OCI-LY1 (cell line): ENCODE measurements around the gene ZHX3.
"Not testable (repeated sequence)": the region's sequence is repeated elsewhere in the genome, so short reads cannot be mapped to it uniquely, and the experiment has no call there.

Experiments used
- H2AFZ ChIP-seq: fragments of 200-600 bp; sonication (generic), shearing (Covaris generic); 2 replicates; pipeline ENCODE4 v1.6.0; 2014; ENCODE audit warnings: antibody characterized with exemption, mild to moderate bottlenecking, low read length
- H3F3A ChIP-seq: fragments of 200-600 bp; sonication (generic), shearing (Covaris generic); 2 replicates; pipeline ENCODE4 v1.6.0; 2014; ENCODE audit warnings: mild to moderate bottlenecking, antibody characterized with exemption, low read length, moderate library complexity; ENCODE audit not compliant: insufficient read depth
- H3K27ac ChIP-seq: fragments of 200-600 bp; sonication (generic); 2 replicates; pipeline ENCODE4 v1.5.1; 2014; ENCODE audit warnings: low read length, mixed run types, mild to moderate bottlenecking, low read depth; ENCODE audit not compliant: poor library complexity, severe bottlenecking
- H3K27me3 ChIP-seq: fragments of 200-600 bp; sonication (generic); 2 replicates; pipeline ENCODE4 v1.6.0; 2014; ENCODE audit warnings: antibody characterized with exemption, mild to moderate bottlenecking, low read length, moderate library complexity; ENCODE audit not compliant: insufficient read depth
- H3K36me3 ChIP-seq: fragments of 200-600 bp; sonication (generic); 2 replicates; pipeline ENCODE4 v1.6.1; 2014; ENCODE audit warnings: mild to moderate bottlenecking, antibody characterized with exemption, low read length, moderate library complexity, mixed read lengths; ENCODE audit not compliant: insufficient read depth
- H3K4me1 ChIP-seq: fragments of 200-600 bp; sonication (generic); 2 replicates; pipeline ENCODE4 v1.5.1; 2014; ENCODE audit warnings: mild to moderate bottlenecking, low read length, moderate library complexity; ENCODE audit not compliant: insufficient read depth, severe bottlenecking
- H3K4me2 ChIP-seq: fragments of 200-600 bp; sonication (generic), shearing (Covaris generic); 2 replicates; pipeline ENCODE4 v1.6.1; 2014; ENCODE audit warnings: low read length
- H3K4me3 ChIP-seq: fragments of 200-600 bp; sonication (generic); 2 replicates; pipeline ENCODE4 v1.5.1; 2014; ENCODE audit warnings: low read length, low read depth, mild to moderate bottlenecking, mixed read lengths; ENCODE audit not compliant: poor library complexity, severe bottlenecking
- H3K79me2 ChIP-seq: fragments of 200-600 bp; shearing (Covaris generic); 2 replicates; pipeline ENCODE4 v1.6.1; 2016; ENCODE audit warnings: mixed run types, low read length, mixed read lengths; ENCODE audit not compliant: insufficient read depth
- H3K9ac ChIP-seq: fragments of 200-600 bp; sonication (generic), shearing (Covaris generic); 2 replicates; pipeline ENCODE4 v1.6.1; 2014; ENCODE audit warnings: mild to moderate bottlenecking, low read length, mixed read lengths
- H3K9me2 ChIP-seq: fragments of 200-600 bp; sonication (generic), shearing (Covaris generic); 2 replicates; pipeline ENCODE4 v1.6.1; 2014; ENCODE audit warnings: low read depth, mild to moderate bottlenecking, low read length, mixed read lengths
- H3K9me3 ChIP-seq: fragments of 200-600 bp; shearing (Covaris generic); 2 replicates; pipeline ENCODE4 v1.6.1; 2014; ENCODE audit warnings: low read length, mixed read lengths
- H4K20me1 ChIP-seq: fragments of 200-600 bp; sonication (generic), shearing (Covaris generic); 2 replicates; pipeline ENCODE4 v1.6.0; 2016; ENCODE audit warnings: mild to moderate bottlenecking, low read length; ENCODE audit not compliant: insufficient read depth
- CTCF ChIP-seq: fragments of 200-600 bp; sonication (generic), shearing (Covaris generic); IDR thresholded peaks from 2 replicates; pipeline ENCODE4 v1.5.1; 2017; ENCODE audit warnings: mild to moderate bottlenecking, antibody characterized with exemption, low read length, moderate library complexity, mixed read lengths
- EZH2 ChIP-seq: fragments of 200-600 bp; sonication (generic), shearing (Covaris generic); IDR thresholded peaks from 2 replicates; pipeline ENCODE4 v1.8.0; 2017; ENCODE audit warnings: borderline replicate concordance, mixed run types, mild to moderate bottlenecking, antibody characterized with exemption, low read length, moderate library complexity, mixed read lengths

ZHX3 gene

GRCh38 chr20:41134362-41135186 lies 183.0 kb downstream of the ZHX3 start:
- no peak overlapping the region for H2AFZ ChIP-seq

GRCh38 chr20:41133709-41134361 lies 183.7 kb downstream of the ZHX3 start:
- Histone ChIP-seq H3K27me3 (no peaks in the 10 kb centered on the region), H3K27ac (peak overlapping the region; percentile 61), H3K9ac (no peak overlapping the region; the same call in 1 of the 2 replicates), H3K79me2 (no peaks in the 10 kb centered on the region), H3K4me2 (no peak overlapping the region), H3K9me2 (no peaks in the 10 kb centered on the region), H3K4me3 (no peak overlapping the region), H4K20me1 (no peaks in the 10 kb centered on the region), H3K4me1 (peaks cover 37% of the 10 kb centered on the region), H3F3A (peaks cover 5% of the 10 kb centered on the region), H3K36me3 (no peaks in the 10 kb centered on the region), H3K9me3 (no peaks in the 10 kb centered on the region), H2AFZ (no peak overlapping the region)
- TF ChIP-seq CTCF (no peak), EZH2 (no peak)

More at GRCh38 chr20:41134362-41135186, 183.0 kb downstream of the ZHX3 start:
- Histone ChIP-seq H3K4me2 (no peak overlapping the region), H3K4me3 (no peak overlapping the region), H3K9ac (no peak overlapping the region), H3F3A (peaks cover 5% of the 10 kb centered on the region), H3K27me3 (no peaks in the 10 kb centered on the region), H3K4me1 (peaks cover 44% of the 10 kb centered on the region), H3K9me3 (no peaks in the 10 kb centered on the region), H4K20me1 (no peaks in the 10 kb centered on the region), H3K9me2 (no peaks in the 10 kb centered on the region), H3K79me2 (no peaks in the 10 kb centered on the region), H3K36me3 (no peaks in the 10 kb centered on the region), H3K27ac (peak overlapping the region; percentile 61)
- TF ChIP-seq CTCF: no peak
- no peak for TF ChIP-seq EZH2

- H3K4me2 ChIP-seq, H3K79me2 ChIP-seq, H3K27ac ChIP-seq, H3K4me3 ChIP-seq, H3K27me3 ChIP-seq, H3K9me2 ChIP-seq, H2AFZ ChIP-seq, H3K36me3 ChIP-seq, H4K20me1 ChIP-seq, H3F3A ChIP-seq, H3K9ac ChIP-seq, H3K9me3 ChIP-seq: not testable (repeated sequence)
- peaks cover 26% of the 10 kb centered on the region for H3K4me1 ChIP-seq
Observed at GRCh38 chr20:41132388-41132775, 185.1 kb downstream of the ZHX3 start.
